Nephron (organoid): ENCODE measurements around the gene MKNK2.

Experiments
- H3K27ac Mint-ChIP-seq, 3 experiments: 2 replicates each; pipeline ENCODE4 v1.8.0; 2020; ENCODE audit warnings: mixed read lengths in 3 of 3, mild to moderate bottlenecking in 2 of 3, moderate library complexity in 1 of 3
- H3K27me3 Mint-ChIP-seq: 2 replicates; pipeline ENCODE4 v1.8.0; 2021; ENCODE audit warnings: low read depth, mild to moderate bottlenecking, moderate library complexity, mixed read lengths
- H3K36me3 Mint-ChIP-seq: 2 replicates; pipeline ENCODE4 v1.8.0; 2020; ENCODE audit warnings: low read depth, mixed read lengths
- H3K4me1 Mint-ChIP-seq: 2 replicates; pipeline ENCODE4 v1.8.0; 2020; ENCODE audit warnings: mixed read lengths
- H3K4me3 Mint-ChIP-seq, 3 experiments: 2 replicates each; pipeline ENCODE4 v1.8.0; 2020; ENCODE audit warnings: mild to moderate bottlenecking in 3 of 3, mixed read lengths in 3 of 3, moderate library complexity in 2 of 3
- H3K9me3 Mint-ChIP-seq: 2 replicates; pipeline ENCODE4 v1.8.0; 2020; ENCODE audit warnings: mixed read lengths
- TF ChIP-seq, protein P1 (sequence below), 3 experiments: fragments of 200-600 bp; sonication (generic); IDR thresholded peaks; one replicate each; pipeline ENCODE4 v1.5.0; 2021; ENCODE audit warnings: antibody characterized with exemption in 3 of 3; ENCODE audit not compliant: unreplicated experiment in 3 of 3

MKNK2 gene

DNA sequence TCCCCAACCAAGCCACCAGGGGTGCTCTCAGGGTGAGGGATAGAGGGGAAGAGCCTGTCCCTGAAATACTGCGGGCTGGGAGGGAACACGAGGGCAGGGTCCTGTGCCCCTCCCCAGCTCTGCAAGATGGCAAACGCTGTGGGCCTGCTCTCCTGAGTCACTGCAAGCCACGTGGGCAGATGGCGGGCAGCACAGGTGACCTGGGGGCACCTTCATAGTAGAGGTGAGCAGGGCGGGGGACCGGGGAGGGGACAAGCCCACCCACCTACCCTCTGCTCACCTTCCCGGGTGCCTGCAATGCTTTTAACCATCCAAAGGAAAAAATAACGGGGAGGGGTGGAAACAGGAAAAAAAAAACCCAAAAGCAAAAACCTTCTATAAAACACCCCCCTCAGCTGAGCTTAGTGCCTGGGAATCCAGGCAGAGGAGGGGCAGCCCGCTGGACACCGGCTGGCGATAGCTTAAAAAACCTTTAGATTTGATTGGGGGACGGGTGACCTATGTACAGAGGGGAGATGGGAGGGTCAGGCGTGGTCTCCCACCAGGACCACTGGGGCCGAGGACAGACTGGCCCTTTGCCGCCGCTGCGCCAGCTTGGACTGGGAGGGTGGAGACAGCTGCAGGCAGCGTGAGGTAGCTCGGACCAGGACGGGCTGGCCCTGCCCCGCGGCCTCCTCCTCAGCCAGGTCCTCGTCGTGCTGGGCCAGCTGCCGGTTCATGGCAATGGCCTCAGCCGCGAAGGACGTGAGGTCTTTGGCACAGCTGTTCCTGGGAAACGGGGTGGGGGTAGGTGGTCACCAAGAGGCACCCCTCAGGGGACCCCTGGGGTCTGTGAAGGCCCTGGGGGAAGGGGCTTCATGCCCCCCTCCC, 11.7 kb downstream of the MKNK2 start:
- no peaks in the 10 kb centered on the region for H3K4me1 Mint-ChIP-seq
- H3K9me3 Mint-ChIP-seq: no peaks in the 10 kb centered on the region
- H3K36me3 Mint-ChIP-seq: peaks cover 7% of the 10 kb centered on the region
- H3K27me3 Mint-ChIP-seq: no peaks in the 10 kb centered on the region
- no peak overlapping the region for H3K4me3 Mint-ChIP-seq
- H3K27ac Mint-ChIP-seq: no peak overlapping the region
- TF ChIP-seq, protein P1, sequence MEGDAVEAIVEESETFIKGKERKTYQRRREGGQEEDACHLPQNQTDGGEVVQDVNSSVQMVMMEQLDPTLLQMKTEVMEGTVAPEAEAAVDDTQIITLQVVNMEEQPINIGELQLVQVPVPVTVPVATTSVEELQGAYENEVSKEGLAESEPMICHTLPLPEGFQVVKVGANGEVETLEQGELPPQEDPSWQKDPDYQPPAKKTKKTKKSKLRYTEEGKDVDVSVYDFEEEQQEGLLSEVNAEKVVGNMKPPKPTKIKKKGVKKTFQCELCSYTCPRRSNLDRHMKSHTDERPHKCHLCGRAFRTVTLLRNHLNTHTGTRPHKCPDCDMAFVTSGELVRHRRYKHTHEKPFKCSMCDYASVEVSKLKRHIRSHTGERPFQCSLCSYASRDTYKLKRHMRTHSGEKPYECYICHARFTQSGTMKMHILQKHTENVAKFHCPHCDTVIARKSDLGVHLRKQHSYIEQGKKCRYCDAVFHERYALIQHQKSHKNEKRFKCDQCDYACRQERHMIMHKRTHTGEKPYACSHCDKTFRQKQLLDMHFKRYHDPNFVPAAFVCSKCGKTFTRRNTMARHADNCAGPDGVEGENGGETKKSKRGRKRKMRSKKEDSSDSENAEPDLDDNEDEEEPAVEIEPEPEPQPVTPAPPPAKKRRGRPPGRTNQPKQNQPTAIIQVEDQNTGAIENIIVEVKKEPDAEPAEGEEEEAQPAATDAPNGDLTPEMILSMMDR (IDR thresholded peaks at IDR 0.05; ENCODE audit: unreplicated experiment in 3 of 3): no peak

DNA sequence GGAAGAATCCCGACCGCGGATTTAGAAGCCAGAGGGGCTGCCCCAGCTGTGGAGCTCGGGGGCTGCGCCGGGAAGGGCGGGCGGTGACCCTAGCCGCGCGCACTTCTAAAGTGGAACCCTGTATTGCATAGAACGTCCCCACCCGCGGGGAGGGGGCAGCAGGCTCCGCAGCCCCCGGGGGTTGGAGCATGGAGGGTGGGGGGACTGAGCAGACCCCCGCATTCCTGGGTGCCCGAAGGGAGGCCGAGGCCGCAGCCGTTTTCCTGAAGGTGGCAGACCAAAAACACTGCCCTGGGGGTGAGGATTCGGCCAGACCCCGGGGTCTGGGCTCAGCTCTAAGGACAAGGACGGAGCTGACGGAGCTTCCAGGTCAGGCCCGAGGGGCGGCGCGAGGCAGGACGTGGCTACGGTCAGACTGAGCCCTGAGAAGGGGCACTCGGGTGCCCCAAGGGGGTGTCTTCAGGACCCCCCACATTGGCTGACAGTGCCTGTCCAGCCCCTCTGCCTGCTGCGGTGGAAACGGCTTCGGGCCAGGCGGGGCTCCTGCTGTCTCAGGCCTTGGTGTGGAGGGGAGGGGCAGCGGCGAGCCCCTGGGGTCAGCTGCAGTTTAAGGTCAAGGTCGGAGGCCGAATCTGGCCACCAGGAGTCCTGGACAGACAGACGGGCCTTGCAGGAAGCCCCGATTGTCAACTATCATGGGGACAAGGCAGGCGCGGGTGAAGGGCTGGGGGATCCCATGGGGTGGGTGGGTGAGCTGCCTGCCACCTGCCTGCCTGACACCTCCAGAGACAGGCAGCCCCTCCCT, 12.6 kb downstream of the MKNK2 start:
- Mint-ChIP-seq H3K27me3 (no peaks in the 10 kb centered on the region), H3K4me3 (no peak overlapping the region), H3K27ac (no peak overlapping the region), H3K9me3 (no peaks in the 10 kb centered on the region), H3K4me1 (no peaks in the 10 kb centered on the region), H3K36me3 (peaks cover 6% of the 10 kb centered on the region)
- TF ChIP-seq, protein P1 (IDR thresholded peaks at IDR 0.05; ENCODE audit: unreplicated experiment in 3 of 3): no peak

DNA sequence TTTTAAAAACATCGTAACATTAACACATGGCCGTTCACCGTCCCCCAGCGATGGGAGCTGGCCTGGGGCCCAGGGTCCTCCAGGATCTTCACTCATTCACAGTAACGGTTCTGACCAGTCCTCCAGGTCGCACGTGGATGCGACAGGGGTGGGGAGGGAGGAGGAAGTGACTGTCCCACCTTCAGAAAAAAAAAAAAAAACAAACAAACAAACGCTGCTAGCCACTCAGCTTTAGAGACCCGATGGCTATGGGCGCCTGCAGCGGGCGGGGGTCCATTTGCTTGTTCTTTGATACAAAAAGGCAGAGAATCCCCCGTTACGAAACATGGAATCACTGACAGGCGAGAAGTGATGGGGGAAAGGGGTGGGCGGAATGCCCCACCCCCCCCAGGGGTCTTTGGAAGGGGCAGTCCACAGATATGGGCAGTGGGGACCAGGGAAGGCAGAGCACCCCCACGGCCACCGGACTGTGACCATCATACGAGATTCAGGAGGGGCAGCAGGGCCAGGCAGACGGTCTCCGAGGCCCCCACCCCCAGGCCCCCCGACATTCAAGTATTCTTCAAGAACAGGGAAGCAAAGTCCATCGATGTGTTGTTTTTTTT, 13.3 kb downstream of the MKNK2 start:
- H3K27ac Mint-ChIP-seq: peak overlapping the region in 1 of 3 experiments; percentile 46
- H3K4me1 Mint-ChIP-seq: peaks cover 1% of the 10 kb centered on the region

DNA sequence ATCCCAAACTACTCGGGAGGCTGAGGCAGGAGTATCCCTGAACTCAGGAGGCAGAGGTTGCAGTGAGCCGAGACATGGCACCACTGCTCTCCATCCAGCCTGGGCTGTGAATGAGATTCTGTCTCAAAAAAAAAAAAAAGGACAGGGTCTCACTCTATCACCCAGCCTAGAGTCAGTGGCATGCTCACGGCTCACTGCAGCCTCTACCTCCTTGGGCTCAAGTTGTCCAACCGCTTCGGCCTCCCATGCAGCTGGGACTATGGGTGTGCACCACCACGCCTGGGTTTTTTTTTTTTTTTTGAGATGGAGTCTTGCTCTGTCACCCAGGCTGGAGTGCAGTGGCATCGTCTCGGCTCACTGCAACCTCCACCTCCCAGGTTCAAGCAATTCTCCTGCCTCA, 14.6 kb downstream of the MKNK2 start:
- H3K9me3 Mint-ChIP-seq: no peaks in the 10 kb centered on the region
- no peak overlapping the region for H3K4me3 Mint-ChIP-seq
- no peaks in the 10 kb centered on the region for H3K27me3 Mint-ChIP-seq
- peaks cover 4% of the 10 kb centered on the region for H3K36me3 Mint-ChIP-seq
- H3K27ac Mint-ChIP-seq: no peak overlapping the region
- TF ChIP-seq, protein P1 (IDR thresholded peaks at IDR 0.05; ENCODE audit: unreplicated experiment in 3 of 3): no peak
- H3K4me1 Mint-ChIP-seq: peaks cover 10% of the 10 kb centered on the region

More for the DNA sequence above, 13.3 kb downstream of the MKNK2 start:
- Mint-ChIP-seq H3K9me3 (no peaks in the 10 kb centered on the region), H3K36me3 (peaks cover 4% of the 10 kb centered on the region), H3K27me3 (no peaks in the 10 kb centered on the region), H3K4me3 (no peak overlapping the region)
- TF ChIP-seq, protein P1 (IDR thresholded peaks at IDR 0.05; ENCODE audit: unreplicated experiment in 3 of 3): no peak

DNA sequence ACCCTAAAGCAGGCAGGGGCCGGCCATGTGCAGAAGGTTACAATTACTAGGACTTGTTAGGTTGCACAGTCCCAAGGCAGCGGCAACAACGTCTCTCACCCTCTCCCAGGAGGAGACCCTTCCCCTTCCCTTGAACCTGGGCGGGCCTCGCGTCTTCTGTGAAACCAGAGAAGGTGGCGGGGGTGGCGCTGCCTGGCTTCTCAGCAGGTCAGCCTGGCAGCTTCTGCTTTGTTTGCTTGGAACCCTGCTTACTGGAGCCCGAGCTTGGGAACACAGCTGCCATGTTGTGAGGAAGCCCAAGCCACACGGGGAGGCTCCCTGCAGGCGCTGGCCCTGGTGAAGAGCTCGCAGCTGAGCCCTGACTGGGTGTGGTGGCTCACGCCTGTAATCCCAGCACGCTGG, 15.5 kb downstream of the MKNK2 start:
- Mint-ChIP-seq H3K4me1 (peaks cover 10% of the 10 kb centered on the region), H3K27me3 (no peaks in the 10 kb centered on the region), H3K4me3 (no peak overlapping the region), H3K9me3 (no peaks in the 10 kb centered on the region), H3K27ac (no peak overlapping the region), H3K36me3 (peaks cover 4% of the 10 kb centered on the region)
- TF ChIP-seq, protein P1 (IDR thresholded peaks at IDR 0.05; ENCODE audit: unreplicated experiment in 3 of 3): no peak
